ENCODE results near the gene RANBP10. TPM values are rescaled to one million over a fixed set of nuclear protein-coding genes. Genes with fewer than 3 reads are reported as not detected.

Gene RANBP10
- total and polyA plus RNA-seq, 9 of the 15 experiments (the other 6 are each of a cell fraction or from before 2014, with no cell fraction given) = 0.61 to 19.3 (median 5.9) TPM

DNA sequence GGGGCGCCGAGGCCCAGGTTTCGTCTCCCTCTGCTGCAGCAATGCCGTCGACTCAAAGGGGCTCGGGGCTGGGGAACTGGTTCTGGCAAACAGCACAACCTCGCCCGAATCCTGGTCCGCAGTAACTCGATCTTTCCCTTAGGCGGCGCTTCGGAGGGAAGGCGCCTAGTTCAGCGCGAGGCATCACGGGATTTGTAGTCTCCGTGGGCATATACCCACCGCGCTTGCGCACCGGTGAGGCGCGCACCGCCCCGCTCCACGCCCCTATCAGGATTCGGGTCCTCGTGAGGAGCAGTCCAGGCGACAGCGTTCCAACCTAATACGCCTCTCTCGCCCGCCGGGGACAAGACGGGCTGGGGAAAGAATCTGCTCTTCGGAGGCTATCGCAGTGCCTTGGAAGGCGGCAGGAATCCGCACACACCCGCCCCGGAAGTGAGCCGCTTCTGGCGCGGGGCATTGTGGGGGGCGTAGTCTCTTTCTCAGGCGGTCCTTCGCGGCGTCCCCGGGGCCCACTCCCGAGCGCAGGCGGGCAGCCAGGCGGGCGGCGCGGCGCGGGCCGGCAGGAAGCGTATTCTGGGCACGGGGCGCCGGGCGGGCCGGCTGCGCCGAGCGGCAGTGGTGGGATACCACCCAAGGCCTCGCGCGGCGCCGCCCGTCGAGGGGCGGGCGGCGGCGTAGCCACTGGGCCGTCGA is 35.6 kb upstream of the RANBP10 start, which contains the start of gene THAP11 (continued):
- TF ChIP-seq, protein P1, sequence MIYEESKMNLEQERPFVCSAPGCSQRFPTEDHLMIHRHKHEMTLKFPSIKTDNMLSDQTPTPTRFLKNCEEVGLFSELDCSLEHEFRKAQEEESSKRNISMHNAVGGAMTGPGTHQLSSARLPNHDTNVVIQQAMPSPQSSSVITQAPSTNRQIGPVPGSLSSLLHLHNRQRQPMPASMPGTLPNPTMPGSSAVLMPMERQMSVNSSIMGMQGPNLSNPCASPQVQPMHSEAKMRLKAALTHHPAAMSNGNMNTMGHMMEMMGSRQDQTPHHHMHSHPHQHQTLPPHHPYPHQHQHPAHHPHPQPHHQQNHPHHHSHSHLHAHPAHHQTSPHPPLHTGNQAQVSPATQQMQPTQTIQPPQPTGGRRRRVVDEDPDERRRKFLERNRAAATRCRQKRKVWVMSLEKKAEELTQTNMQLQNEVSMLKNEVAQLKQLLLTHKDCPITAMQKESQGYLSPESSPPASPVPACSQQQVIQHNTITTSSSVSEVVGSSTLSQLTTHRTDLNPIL (CRISPR knock-in tag; IDR thresholded peaks at IDR 0.05) = no peak
- TF ChIP-seq ZNF232 (CRISPR knock-in tag; IDR thresholded peaks at IDR 0.05) (no peak), MECOM (CRISPR knock-in tag; IDR thresholded peaks at IDR 0.05) (no peak), NRF1 (conservative IDR thresholded peaks at IDR 0.05 in 1 of 2, IDR thresholded peaks at IDR 0.05 in 1 of 2) (peak; percentile 99), NONO (IDR thresholded peaks at IDR 0.05; ENCODE audit: low read depth in 2 of 2, low read length in 1 of 2) (peak; percentile 32 to 88; a peak in 2 of 4 replicates), TCF7 (IDR thresholded peaks at IDR 0.05; ENCODE audit: borderline replicate concordance) (no peak), RBM39 (optimal IDR thresholded peaks at IDR 0.05; ENCODE audit: low read depth, low read length) (no peak), BHLHE40 (IDR thresholded peaks at IDR 0.05; ENCODE audit: low read length) (no peak)
- TF ChIP-seq, protein P2, sequence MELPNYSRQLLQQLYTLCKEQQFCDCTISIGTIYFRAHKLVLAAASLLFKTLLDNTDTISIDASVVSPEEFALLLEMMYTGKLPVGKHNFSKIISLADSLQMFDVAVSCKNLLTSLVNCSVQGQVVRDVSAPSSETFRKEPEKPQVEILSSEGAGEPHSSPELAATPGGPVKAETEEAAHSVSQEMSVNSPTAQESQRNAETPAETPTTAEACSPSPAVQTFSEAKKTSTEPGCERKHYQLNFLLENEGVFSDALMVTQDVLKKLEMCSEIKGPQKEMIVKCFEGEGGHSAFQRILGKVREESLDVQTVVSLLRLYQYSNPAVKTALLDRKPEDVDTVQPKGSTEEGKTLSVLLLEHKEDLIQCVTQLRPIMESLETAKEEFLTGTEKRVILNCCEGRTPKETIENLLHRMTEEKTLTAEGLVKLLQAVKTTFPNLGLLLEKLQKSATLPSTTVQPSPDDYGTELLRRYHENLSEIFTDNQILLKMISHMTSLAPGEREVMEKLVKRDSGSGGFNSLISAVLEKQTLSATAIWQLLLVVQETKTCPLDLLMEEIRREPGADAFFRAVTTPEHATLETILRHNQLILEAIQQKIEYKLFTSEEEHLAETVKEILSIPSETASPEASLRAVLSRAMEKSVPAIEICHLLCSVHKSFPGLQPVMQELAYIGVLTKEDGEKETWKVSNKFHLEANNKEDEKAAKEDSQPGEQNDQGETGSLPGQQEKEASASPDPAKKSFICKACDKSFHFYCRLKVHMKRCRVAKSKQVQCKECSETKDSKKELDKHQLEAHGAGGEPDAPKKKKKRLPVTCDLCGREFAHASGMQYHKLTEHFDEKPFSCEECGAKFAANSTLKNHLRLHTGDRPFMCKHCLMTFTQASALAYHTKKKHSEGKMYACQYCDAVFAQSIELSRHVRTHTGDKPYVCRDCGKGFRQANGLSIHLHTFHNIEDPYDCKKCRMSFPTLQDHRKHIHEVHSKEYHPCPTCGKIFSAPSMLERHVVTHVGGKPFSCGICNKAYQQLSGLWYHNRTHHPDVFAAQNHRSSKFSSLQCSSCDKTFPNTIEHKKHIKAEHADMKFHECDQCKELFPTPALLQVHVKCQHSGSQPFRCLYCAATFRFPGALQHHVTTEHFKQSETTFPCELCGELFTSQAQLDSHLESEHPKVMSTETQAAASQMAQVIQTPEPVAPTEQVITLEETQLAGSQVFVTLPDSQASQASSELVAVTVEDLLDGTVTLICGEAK (IDR thresholded peaks at IDR 0.05) = peak; percentile 93
- TF ChIP-seq, protein P2 (CRISPR knock-in tag; IDR thresholded peaks at IDR 0.05) = no peak
- TF ChIP-seq, protein P3, sequence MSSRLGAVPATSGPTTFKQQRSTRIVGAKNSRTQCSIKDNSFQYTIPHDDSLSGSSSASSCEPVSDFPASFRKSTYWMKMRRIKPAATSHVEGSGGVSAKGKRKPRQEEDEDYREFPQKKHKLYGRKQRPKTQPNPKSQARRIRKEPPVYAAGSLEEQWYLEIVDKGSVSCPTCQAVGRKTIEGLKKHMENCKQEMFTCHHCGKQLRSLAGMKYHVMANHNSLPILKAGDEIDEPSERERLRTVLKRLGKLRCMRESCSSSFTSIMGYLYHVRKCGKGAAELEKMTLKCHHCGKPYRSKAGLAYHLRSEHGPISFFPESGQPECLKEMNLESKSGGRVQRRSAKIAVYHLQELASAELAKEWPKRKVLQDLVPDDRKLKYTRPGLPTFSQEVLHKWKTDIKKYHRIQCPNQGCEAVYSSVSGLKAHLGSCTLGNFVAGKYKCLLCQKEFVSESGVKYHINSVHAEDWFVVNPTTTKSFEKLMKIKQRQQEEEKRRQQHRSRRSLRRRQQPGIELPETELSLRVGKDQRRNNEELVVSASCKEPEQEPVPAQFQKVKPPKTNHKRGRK (tag; IDR thresholded peaks at IDR 0.05) = no peak
- TF ChIP-seq, protein P4, sequence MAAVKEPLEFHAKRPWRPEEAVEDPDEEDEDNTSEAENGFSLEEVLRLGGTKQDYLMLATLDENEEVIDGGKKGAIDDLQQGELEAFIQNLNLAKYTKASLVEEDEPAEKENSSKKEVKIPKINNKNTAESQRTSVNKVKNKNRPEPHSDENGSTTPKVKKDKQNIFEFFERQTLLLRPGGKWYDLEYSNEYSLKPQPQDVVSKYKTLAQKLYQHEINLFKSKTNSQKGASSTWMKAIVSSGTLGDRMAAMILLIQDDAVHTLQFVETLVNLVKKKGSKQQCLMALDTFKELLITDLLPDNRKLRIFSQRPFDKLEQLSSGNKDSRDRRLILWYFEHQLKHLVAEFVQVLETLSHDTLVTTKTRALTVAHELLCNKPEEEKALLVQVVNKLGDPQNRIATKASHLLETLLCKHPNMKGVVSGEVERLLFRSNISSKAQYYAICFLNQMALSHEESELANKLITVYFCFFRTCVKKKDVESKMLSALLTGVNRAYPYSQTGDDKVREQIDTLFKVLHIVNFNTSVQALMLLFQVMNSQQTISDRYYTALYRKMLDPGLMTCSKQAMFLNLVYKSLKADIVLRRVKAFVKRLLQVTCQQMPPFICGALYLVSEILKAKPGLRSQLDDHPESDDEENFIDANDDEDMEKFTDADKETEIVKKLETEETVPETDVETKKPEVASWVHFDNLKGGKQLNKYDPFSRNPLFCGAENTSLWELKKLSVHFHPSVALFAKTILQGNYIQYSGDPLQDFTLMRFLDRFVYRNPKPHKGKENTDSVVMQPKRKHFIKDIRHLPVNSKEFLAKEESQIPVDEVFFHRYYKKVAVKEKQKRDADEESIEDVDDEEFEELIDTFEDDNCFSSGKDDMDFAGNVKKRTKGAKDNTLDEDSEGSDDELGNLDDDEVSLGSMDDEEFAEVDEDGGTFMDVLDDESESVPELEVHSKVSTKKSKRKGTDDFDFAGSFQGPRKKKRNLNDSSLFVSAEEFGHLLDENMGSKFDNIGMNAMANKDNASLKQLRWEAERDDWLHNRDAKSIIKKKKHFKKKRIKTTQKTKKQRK (IDR thresholded peaks at IDR 0.05; ENCODE audit: borderline replicate concordance, low read depth, low read length) = no peak
